Epithelial cell of esophagus (primary cell): Measurements from ENCODE around the gene GBX1.

ENCODE experiments used
- DNase-seq: peaks from one replicate; pipeline ENCODE4 v3.0.0; 2010; ENCODE audit warnings: low read depth
- H3K4me3 ChIP-seq: 2 replicates; pipeline ENCODE4 v1.5.1; 2011; ENCODE audit warnings: mild to moderate bottlenecking, low read length, control low read depth
- TF ChIP-seq, protein P1 (sequence below): IDR thresholded peaks from 2 replicates; pipeline ENCODE4 v1.5.1; 2011; ENCODE audit warnings: low read depth, mild to moderate bottlenecking, low read length, control low read depth, inconsistent platforms; ENCODE audit not compliant: insufficient read depth; ENCODE audit errors: missing control alignments

GBX1 gene

DNA sequence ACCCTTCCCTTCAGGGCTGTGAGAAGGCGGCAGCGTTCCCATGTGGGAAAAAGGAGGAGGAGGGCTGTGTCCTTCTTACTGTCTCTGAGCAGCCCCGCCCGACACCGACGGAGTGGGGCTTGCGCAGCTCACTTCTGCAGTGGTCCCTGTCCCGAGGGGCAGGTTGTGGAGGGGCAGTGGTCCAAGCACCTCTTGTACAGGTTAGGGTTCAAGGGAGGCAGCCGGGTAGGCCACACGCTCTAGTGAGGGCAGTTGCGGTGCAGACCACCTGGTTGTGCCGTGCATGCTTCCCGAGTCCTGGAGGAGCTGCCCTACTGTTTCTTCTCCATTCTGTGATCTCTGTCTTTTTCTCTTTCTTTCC lies 48.5 kb downstream of the GBX1 start:
- no peak for DNase-seq
- TF ChIP-seq, protein P1, sequence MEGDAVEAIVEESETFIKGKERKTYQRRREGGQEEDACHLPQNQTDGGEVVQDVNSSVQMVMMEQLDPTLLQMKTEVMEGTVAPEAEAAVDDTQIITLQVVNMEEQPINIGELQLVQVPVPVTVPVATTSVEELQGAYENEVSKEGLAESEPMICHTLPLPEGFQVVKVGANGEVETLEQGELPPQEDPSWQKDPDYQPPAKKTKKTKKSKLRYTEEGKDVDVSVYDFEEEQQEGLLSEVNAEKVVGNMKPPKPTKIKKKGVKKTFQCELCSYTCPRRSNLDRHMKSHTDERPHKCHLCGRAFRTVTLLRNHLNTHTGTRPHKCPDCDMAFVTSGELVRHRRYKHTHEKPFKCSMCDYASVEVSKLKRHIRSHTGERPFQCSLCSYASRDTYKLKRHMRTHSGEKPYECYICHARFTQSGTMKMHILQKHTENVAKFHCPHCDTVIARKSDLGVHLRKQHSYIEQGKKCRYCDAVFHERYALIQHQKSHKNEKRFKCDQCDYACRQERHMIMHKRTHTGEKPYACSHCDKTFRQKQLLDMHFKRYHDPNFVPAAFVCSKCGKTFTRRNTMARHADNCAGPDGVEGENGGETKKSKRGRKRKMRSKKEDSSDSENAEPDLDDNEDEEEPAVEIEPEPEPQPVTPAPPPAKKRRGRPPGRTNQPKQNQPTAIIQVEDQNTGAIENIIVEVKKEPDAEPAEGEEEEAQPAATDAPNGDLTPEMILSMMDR, result no peak
- H3K4me3 ChIP-seq, result no peak overlapping the region

DNA sequence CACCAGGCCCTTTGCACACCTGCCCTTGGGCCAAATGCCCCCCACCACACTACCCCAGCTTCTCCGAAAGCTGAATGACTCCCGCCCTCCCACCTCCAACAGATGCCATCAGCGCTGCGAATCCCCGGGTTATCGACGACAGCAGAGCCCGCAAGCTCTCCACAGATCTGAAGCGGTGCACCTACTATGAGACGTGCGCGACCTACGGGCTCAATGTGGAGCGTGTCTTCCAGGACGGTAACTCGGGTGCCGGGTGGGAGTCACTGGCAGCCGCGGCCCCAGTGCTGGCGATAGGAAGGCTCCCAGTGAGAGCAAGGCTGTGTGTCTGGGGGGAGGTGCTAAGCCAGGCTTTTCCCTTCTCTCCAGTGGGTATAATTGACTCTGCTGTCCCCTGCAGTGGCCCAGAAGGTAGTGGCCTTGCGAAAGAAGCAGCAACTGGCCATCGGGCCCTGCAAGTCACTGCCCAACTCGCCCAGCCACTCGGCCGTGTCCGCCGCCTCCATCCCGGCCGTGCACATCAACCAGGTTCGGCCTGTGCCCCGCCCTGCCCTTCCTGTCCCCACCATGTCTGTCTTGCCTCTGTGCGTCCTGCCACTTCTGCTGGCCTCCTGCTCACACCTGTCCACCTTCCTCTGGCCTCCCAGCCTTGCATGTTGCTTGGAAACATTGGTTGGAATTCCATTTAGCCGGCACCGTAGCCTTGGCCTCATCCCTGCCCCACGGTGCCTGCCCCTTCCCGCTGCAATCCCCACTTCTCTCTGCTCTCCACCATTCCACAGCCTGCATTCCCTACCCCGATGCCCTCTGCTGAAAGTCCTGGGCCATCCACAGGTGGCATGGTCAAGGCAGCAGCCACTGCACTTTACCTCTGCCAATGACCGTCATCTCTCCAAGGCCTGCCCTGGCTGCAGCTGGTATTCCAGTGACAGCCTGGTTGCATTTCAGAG lies 49.1 kb downstream of the GBX1 start:
- no peak overlapping the region for H3K4me3 ChIP-seq
- no peak for DNase-seq
- TF ChIP-seq, protein P1, result no peak

DNA sequence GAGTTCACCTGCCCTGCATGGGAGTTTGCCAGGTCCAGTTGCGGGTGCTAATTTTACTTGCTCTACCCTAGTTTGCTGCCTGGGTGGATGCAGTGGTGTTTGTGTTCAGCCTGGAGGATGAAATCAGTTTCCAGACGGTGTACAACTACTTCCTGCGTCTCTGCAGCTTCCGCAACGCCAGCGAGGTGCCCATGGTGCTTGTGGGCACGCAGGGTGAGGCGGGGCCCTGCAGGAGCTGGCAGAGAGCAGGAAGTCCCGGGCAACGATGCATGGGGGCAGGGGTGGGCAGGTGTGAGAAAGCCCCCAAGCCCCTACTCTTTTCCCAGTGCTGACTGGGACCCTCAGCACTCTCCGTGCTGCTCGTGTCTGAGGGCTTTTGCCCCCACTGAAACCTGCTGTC lies 49.9 kb downstream of the GBX1 start:
- H3K4me3 ChIP-seq, result no peak overlapping the region
- TF ChIP-seq, protein P1, result no peak
- no peak for DNase-seq

DNA sequence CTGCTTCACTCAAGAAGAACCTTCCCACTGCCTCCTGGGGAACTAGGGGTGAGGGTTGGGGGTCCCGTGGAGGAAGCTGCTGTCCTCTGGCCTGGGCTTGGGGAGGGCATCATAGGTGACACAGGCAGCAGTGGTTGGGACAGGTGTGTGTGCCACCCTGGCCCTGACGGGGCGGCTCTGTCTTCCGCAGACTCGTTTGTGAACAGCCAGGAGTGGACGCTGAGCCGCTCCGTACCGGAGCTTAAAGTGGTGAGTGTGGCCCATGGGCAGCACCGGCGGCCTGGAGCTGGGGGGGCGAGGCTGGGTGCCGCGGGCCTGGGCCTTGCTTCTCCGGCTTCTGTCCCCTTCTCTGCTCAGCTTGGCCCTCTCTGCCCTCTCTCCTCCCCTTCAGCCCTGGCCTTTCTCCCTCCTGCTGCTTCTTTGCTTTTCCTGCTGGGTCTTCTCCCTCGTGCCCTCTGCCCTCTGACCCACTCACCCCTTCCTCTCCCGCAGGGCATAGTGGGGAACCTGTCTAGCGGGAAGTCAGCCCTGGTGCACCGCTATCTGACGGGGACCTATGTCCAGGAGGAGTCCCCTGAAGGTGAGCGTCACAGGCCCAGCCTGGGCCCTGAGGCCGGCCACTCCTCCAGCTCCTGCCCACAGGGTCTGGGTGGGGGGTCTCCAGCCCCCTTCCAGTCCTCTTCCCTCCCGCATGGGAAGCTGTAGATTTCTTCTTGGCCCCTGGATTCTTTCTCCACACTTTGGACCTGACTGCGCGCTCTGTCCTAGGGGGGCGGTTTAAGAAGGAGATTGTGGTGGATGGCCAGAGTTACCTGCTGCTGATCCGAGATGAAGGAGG lies 50.7 kb downstream of the GBX1 start:
- no peak for DNase-seq
- peak overlapping the region; percentile 56 for H3K4me3 ChIP-seq
- TF ChIP-seq, protein P1, result no peak

DNA sequence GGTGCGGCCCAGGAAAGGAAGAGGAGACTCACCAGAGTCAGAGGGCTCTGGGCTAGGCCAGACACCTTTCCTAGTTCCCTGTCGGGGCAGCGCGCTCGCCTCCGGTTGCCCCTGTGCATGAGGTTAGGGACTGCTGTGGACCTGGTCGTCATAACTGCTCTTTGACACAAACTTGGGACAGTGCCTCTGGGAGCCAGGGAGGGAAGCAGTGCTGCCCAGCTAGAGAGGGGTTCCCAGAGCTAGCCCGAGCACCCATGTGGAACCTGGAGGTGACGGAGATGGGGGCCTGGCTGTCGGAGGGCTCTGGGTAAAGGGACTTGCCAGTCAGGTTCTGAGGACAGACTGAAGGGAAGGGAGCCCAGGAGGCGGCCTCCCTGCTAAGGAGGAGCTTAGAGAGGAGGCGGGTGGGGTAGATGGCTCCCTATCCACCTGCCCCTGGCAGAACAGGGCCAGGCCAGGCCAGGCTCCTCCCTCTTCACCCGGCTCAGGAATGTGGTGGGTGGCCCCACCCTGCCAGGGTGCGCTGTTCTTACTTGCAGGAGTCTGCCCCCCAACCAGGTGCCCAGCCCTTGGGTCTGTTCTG lies 51.6 kb downstream of the GBX1 start:
- peak; percentile 98 for DNase-seq
- peak overlapping the region; percentile 56 for H3K4me3 ChIP-seq
- TF ChIP-seq, protein P1, result no peak

DNA sequence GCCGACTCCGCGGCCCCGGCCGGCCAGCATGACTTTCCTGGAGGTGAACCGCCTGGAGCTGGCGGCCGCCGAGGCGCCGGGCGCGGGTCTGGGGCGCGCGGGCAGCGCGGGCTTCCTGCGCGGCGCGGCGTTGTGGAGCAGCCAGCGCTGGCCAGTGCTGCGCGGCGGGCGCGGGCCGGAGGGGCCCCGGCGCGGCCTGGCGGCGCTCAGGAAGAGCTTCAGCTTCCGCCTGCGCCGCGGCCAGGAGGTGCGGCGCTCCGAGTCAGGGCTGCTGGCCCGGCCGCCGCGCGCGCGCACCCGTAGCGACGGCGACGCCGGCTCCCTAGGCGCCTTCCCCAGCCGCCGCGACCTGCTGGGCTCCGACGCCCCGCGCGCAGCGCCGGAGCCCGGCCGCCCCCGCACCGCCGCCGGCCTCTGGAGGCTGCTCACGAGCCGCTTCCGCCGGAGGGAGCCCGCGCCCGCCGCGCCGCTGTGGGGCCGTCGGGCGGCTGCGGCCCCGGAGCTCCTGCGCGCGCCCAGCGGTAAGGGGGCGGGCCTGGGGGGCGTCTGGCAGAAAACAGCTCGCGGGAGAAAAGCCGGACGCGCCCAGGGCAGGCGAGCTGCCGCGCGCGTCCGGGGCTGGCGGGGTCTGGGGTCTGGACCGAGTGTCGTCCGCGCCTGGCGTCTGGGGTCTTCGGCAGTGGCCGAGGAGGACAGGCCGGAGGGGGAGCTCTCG lies 52.2 kb downstream of the GBX1 start:
- peak overlapping the region; percentile 56 for H3K4me3 ChIP-seq
- TF ChIP-seq, protein P1, result no peak
- DNase-seq, result peak; percentile 46
